HG02943 (cell line): ENCODE results near the gene ADD3.

Experiments
- ATAC-seq: cut with Tn5 transposase; IDR thresholded peaks from one replicate; pipeline ENCODE4 v1.9.1; 2021; ENCODE audit warnings: mild to moderate bottlenecking, low read depth, moderate library complexity; ENCODE audit not compliant: unreplicated experiment

The ADD3 gene

DNA sequence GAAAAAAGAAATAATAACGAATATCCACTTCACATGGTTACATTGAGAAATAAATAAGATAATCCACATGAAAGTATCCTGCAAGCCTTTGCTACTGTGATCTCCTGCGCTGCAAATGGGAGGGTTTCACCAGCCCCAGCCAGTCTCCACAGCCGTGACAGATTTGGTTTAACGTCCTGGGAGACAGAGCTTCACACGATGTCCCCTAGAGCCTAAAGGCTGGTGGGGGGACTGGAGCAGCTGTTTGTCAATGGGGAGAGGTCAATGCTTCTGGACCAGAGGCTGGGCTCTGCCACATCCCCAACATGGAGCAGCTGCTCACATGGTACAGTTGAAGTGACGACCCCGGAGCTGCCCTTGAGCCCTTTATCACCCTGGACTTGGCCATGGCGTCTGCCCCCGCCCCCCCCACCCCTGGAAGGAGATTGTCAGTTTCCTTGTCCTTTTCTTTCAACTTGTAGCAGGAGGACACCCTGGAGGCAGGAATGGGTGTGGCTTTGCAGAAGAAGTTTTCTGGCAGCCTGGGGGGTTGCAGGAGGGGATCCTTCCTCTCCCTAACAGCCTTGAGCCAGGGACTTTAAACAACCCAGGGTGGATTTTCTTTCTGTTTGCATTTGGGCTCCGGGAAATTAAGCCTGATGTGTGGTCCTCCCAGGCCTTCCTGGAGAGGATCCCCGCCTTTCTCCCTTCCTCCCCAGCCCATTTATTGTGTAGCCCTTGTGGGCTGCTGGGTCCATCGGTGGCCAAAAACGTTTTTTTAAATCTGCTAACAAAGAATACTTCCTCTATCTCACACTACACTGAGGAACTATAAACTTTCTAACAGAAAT, 162.6 kb downstream of the ADD3 start:
- no peak for ATAC-seq

GRCh38 chr10:110171032-110171431, 163.2 kb downstream of the ADD3 start:
- ATAC-seq, result no peak

DNA sequence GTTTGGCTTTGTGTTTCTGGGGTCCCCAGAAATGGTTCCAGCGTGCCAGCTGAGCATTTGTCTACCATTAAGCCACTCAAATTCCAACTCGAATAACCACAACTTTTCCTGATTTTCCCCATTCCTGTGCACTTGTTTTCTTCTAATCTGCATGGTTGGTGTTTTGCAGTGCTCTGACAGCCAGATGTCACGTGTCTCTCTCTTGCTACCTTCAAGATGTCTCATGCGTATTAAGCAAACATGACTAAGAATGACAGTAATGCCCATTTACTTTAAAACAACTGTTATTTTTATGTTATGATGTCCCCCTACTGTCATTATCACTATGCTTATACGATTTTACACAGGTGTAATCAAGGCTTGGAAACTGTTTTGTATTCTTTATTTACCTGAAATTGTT, 164.4 kb downstream of the ADD3 start:
- ATAC-seq, result no peak

DNA sequence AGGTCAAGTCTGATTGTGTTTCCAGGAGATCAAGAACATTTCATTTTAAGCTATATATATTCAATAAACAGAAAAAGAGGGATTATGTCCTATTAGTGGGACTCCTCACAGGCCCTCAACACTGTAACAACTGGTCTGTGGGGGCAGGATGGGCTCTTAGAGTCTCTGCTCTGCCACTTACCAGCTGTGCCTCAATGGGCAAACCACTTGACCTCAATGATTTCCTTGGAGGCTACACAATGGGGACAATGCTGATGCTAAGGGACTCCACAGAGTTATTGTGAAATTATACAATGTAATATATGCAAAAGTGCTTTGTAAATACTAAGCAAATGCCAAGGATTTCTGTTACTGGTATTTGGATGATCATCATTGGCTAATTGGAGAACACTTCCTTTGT, 166.4 kb downstream of the ADD3 start:
- ATAC-seq, result no peak

DNA sequence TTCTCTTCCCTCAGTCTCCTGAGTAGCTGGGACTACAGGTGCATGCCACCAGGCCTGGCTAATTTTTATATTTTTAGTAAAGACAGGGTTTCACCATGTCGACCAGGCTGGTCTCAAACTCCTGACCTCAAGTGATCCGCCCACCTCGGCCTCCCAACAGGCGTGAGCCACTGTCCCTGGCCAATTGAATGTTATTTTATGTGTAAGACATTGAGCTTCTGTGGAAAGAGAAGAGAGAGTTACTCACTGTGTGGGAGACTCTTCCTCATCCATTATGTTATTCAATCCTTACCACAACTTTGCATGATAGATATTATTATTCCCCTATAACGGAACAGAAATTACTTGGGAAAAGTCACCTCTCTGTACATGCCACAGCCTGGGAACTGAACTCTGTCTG, 167.0 kb downstream of the ADD3 start:
- no peak for ATAC-seq

GRCh38 chr10:110175406-110175805, 167.6 kb downstream of the ADD3 start:
- ATAC-seq, result no peak

DNA sequence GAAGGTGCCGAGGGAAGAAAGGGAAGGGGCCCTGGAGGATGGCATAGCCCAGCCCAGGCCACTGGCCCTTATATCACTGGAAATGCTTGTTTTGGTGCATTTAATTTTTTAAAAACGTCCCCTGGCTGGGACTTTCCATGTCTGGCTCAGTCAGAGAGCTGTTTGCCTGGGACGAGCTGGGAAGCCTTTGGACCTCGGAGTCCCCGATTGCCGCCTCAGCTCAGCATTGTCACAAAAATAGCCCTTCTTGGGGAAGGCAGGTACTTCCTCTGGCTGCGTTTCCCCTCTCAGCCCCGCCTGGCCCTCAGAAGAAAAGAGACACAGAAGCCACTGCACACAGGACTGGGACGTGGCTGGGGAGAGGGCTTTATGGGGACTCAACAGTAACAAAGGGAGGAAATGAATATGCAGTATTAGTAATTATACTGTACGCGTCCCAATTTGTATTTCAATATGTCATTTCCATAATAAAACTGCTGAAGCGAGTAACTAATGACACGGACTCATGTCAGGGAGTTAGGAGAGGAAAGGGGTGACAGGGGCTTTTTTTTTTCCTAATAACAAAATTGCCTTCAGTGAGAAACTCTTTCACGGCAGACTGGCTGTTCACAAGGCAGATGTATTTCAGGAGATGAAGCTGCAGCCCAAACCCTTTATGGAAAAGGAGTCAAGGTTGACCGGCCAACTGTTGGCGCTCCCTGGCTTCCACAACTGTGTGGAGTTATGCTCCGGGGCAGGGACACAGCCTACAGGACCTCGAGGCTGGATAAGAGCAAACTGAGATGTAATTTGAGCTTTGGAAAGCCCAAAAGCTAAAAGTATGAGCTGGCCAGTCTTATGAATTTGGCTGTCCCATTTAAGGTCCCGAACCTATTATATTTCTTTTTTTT, 168.6 kb downstream of the ADD3 start:
- ATAC-seq, result no peak

GRCh38 chr10:110179220-110179619, 171.4 kb downstream of the ADD3 start:
- no peak for ATAC-seq

DNA sequence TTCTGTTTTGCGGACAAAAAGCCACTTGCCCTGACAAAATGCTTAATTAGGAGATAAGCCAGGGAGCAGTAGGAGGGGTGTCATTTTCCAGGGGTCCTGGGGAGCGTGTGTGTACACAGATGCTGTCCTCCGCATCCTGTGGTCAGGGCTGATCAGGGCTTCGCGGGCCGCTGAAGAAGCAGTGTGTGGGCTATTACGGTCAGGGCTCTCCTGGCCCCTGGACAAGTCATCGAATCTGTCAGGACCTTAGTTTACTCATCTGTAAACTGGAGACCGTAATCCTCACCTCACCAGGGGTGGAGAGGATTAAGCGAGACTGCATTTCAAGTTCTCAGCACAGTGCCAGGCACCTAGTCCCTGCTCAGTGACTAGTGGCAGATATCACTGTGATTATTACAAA, 173.7 kb downstream of the ADD3 start:
- no peak for ATAC-seq

DNA sequence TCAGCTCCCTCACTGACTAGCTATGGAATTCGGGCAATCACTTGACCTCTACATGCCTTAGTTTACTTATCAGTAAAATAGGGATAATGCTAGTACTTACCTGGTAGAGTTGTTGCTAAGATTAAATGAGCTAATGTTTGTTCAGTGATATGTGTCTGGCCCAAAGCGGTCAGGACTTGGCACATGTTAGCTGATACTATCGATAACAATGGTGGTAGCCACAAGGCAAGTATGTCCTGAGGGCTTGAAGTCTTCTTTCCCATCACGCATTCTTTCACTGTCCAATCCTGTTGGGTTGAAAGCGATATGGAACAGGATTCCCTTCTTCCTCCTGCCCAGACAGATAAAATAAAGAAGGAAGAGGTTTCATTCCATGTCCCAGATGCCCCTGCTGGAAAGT, 174.1 kb downstream of the ADD3 start:
- no peak for ATAC-seq

GRCh38 chr10:110184398-110184797, 176.6 kb downstream of the ADD3 start:
- ATAC-seq, result no peak
